WI38 (cell line): ENCODE measurements around the gene ARMC8.

Source experiments
- H3K4me3 ChIP-seq: 2 replicates; pipeline ENCODE4 v1.5.1; 2011; ENCODE audit warnings: low read depth, mild to moderate bottlenecking, control low read depth, low read length
- TF ChIP-seq, protein P1 (sequence below): IDR thresholded peaks from 2 replicates; pipeline ENCODE4 v1.5.1; 2012; ENCODE audit warnings: low read depth, mild to moderate bottlenecking, control low read depth, low read length

Gene ARMC8

DNA sequence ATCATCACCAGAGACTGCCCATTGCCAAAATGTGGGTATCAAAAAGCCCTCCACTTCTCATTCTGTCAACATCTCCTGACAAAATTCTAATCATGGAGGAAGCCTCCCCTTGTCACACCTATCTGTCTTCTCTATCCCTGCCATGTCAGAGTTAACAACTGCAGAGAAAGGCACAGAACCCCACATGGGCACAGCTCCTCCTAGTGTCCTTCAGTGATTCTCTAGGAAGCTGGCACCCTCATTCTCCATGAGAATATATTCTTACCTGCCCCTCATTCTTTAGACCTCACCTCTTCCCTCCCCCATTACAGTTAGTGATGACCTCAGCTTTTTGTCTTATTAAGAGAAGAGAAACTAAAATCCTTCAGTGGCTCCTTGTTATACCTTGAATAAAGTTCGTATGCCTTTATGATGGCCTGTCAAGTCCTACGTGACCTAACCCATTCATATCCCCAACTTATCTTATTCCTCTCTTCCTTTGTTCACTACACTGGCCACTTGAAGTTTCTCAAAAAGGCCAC, 97.9 kb downstream of the ARMC8 start:
- TF ChIP-seq, protein P1, sequence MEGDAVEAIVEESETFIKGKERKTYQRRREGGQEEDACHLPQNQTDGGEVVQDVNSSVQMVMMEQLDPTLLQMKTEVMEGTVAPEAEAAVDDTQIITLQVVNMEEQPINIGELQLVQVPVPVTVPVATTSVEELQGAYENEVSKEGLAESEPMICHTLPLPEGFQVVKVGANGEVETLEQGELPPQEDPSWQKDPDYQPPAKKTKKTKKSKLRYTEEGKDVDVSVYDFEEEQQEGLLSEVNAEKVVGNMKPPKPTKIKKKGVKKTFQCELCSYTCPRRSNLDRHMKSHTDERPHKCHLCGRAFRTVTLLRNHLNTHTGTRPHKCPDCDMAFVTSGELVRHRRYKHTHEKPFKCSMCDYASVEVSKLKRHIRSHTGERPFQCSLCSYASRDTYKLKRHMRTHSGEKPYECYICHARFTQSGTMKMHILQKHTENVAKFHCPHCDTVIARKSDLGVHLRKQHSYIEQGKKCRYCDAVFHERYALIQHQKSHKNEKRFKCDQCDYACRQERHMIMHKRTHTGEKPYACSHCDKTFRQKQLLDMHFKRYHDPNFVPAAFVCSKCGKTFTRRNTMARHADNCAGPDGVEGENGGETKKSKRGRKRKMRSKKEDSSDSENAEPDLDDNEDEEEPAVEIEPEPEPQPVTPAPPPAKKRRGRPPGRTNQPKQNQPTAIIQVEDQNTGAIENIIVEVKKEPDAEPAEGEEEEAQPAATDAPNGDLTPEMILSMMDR: no peak
- H3K4me3 ChIP-seq: no peak overlapping the region

DNA sequence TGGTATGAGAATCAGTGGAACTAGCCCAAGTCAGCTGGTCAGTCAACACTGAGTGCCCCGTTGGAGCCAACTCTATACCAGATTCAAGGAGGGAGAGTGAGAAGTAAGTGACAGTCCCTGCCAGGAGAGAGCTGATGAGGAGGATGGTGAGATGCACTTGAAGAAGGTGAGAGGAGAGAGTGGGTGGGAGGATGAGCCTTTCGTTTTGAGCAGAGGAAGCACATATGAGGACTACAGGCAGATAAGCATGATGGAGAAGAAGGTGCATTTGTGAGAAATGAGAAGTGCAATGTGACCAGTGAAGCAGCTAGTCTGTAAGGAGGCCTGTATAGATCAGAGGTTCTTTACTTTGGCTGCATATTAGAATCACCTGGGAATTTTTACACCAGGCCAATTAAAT, 102.2 kb downstream of the ARMC8 start:
- TF ChIP-seq, protein P1: no peak
- H3K4me3 ChIP-seq: no peak overlapping the region

GRCh38 chr3:138289701-138290100, 102.6 kb downstream of the ARMC8 start:
- TF ChIP-seq, protein P1: no peak
- no peak overlapping the region for H3K4me3 ChIP-seq

DNA sequence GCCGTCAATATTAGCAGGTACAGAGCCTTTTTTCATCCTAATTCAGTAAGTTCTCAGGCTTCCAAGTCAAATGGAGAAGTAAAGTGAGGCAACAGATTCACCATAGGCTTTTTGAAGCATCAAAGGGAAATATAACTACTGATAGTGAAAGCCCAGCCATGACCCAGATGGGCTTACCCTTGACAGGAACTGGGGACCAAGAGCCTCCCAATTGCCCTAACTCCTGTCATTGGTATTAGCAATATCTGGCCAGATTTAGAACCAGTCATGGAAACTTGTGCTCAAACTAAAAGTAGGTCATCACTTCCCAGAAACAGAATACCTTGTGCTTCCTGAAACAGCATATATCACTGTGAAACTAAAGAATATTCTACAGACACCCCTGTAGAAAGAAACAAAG, 109.5 kb downstream of the ARMC8 start:
- no peak overlapping the region for H3K4me3 ChIP-seq
- TF ChIP-seq, protein P1: no peak

DNA sequence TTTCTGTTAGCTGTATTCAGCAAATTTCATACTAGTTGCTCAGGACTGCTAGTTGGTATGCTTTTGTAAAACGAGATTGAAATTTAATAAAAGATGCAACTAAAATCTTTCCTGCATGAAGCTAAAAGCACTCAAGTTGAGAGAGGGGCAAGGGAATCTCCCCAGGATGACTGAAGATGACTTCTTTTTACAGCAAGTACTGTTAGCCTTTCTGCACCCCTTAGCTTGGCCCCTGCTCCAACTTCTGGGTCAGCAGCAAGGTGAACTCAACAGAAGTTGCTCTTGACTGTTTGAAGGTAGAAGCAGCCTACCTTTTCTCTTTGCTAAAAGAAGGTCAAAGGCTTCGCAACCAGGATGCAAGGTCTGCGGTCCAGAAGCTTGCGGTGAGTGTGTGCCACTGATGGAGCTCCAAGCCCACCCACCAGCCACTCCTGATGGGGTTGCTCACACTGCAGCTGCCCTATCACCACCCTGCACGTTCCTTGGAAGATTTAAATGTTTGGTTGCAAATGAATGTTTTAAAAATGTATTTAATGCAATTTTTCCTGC, 110.0 kb downstream of the ARMC8 start:
- TF ChIP-seq, protein P1: no peak
- H3K4me3 ChIP-seq: no peak overlapping the region

GRCh38 chr3:138297876-138298275, 110.8 kb downstream of the ARMC8 start:
- H3K4me3 ChIP-seq: no peak overlapping the region
- TF ChIP-seq, protein P1: no peak

DNA sequence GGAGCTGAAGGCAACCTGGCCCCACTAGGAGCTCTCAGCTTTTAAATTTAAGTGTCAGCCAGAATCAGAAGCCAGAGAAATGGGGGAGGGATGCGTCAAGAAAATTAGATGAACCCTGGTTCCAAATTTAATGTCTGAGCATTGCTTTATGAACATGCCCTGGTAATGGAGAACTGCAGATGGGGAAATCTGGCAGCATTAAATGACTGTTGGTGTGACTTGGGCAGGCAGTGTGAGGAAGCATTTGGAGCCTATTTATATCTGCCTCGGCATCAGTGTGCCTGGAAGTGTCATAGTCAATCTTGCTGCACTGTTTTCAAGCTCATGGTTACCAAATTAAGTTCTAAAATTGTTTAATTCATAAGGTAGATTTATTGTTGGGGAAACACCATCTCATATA, 113.5 kb downstream of the ARMC8 start:
- TF ChIP-seq, protein P1: no peak
- H3K4me3 ChIP-seq: no peak overlapping the region
